SK-N-SH treated with all-trans-retinoic acid at 6 μM for 48 hours (cell line): ENCODE results near the gene SPRR1A.

Experiments
- ATAC-seq: fragments of 200-7000 bp; cut with Tn5 transposase; 3 replicates; pipeline ENCODE4 v1.9.1; 2020; ENCODE audit warnings: mild to moderate bottlenecking, moderate library complexity
- ARNTL ChIP-seq: fragments of 450-650 bp; formaldehyde crosslinking; IDR thresholded peaks from 2 replicates; pipeline ENCODE4 v1.5.0; 2020; ENCODE audit warnings: low read depth, mild to moderate bottlenecking, moderate library complexity, borderline replicate concordance
- CSDC2 ChIP-seq: fragments of 250-450 bp; sonication (Bioruptor Pico); IDR thresholded peaks from 2 replicates; pipeline ENCODE4 v1.5.0; 2020; ENCODE audit warnings: mild to moderate bottlenecking, moderate library complexity
- CSRNP3 ChIP-seq: fragments of 250-450 bp; sonication (Bioruptor Pico); IDR thresholded peaks from 2 replicates; pipeline ENCODE4 v1.5.1; 2021; ENCODE audit warnings: mild to moderate bottlenecking, moderate library complexity
- ESRRG ChIP-seq: fragments of 250-450 bp; sonication (Bioruptor Pico); IDR thresholded peaks from 2 replicates; pipeline ENCODE4 v1.6.1; 2021; ENCODE audit warnings: mild to moderate bottlenecking
- GLIS3 ChIP-seq: fragments of 250-450 bp; sonication (Bioruptor Pico); IDR thresholded peaks from 2 replicates; pipeline ENCODE4 v1.5.0; 2020; ENCODE audit warnings: mild to moderate bottlenecking, moderate library complexity
- ISL1 ChIP-seq: fragments of 250-450 bp; sonication (Bioruptor Pico); IDR thresholded peaks from 2 replicates; pipeline ENCODE4 v2.1.2; 2022; ENCODE audit warnings: mild to moderate bottlenecking, moderate library complexity
- OSR1 ChIP-seq: fragments of 250-450 bp; sonication (Bioruptor Pico); IDR thresholded peaks from 2 replicates; pipeline ENCODE4 v1.8.0; 2022; ENCODE audit warnings: moderate library complexity, mild to moderate bottlenecking, inconsistent platforms
- PPARA ChIP-seq: fragments of 250-450 bp; sonication (Bioruptor Pico); IDR thresholded peaks from 2 replicates; pipeline ENCODE4 v1.5.0; 2020; ENCODE audit warnings: mild to moderate bottlenecking, borderline replicate concordance
- RARB ChIP-seq: fragments of 250-450 bp; sonication (Bioruptor Pico); IDR thresholded peaks from 2 replicates; pipeline ENCODE4 v1.8.0; 2021; ENCODE audit warnings: mild to moderate bottlenecking, moderate library complexity
- SNAI2 ChIP-seq: fragments of 250-450 bp; sonication (Bioruptor Pico); IDR thresholded peaks from 2 replicates; pipeline ENCODE4 v1.5.0; 2020; ENCODE audit warnings: mild to moderate bottlenecking, moderate library complexity
- TCF4 ChIP-seq: fragments of 250-450 bp; sonication (Bioruptor Pico); IDR thresholded peaks from 2 replicates; pipeline ENCODE4 v1.8.0; 2021; ENCODE audit warnings: mild to moderate bottlenecking, moderate library complexity, borderline replicate concordance
- TOX ChIP-seq: fragments of 250-450 bp; sonication (Bioruptor Pico); IDR thresholded peaks from 2 replicates; pipeline ENCODE4 v1.8.0; 2021; ENCODE audit warnings: mild to moderate bottlenecking, moderate library complexity, borderline replicate concordance
- TSHZ2 ChIP-seq: fragments of 250-450 bp; sonication (Bioruptor Pico); IDR thresholded peaks from 2 replicates; pipeline ENCODE4 v1.5.0; 2020; ENCODE audit warnings: mild to moderate bottlenecking, moderate library complexity
- ZFP3 ChIP-seq: fragments of 250-450 bp; sonication (Bioruptor Pico); IDR thresholded peaks from 2 replicates; pipeline ENCODE4 v1.5.0; 2020; ENCODE audit warnings: mild to moderate bottlenecking, moderate library complexity
- ZFP30 ChIP-seq: fragments of 450-650 bp; formaldehyde crosslinking; IDR thresholded peaks from 2 replicates; pipeline ENCODE4 v1.5.0; 2022; ENCODE audit warnings: mild to moderate bottlenecking, moderate library complexity
- ZNF565 ChIP-seq: fragments of 450-650 bp; formaldehyde crosslinking; conservative IDR thresholded peaks from 2 replicates; pipeline ENCODE4 v1.5.0; 2020; ENCODE audit warnings: low read depth, mild to moderate bottlenecking, moderate library complexity
- ZNF70 ChIP-seq: fragments of 450-650 bp; formaldehyde crosslinking; IDR thresholded peaks from 2 replicates; pipeline ENCODE4 v1.5.0; 2020; ENCODE audit warnings: mild to moderate bottlenecking, moderate library complexity
- ZNF8 ChIP-seq: fragments of 450-650 bp; formaldehyde crosslinking; IDR thresholded peaks from 2 replicates; pipeline ENCODE4 v1.5.0; 2020; ENCODE audit warnings: mild to moderate bottlenecking, moderate library complexity
- TF ChIP-seq, protein P1 (sequence below): fragments of 250-450 bp; sonication (Bioruptor Pico); IDR thresholded peaks from 2 replicates; pipeline ENCODE4 v1.8.0; 2020; ENCODE audit warnings: mild to moderate bottlenecking, moderate library complexity, borderline replicate concordance
- TF ChIP-seq, protein P2 (sequence below): fragments of 250-450 bp; sonication (Bioruptor Pico); IDR thresholded peaks from 2 replicates; pipeline ENCODE4 v1.5.1; 2020; ENCODE audit warnings: low read depth, mild to moderate bottlenecking, moderate library complexity

Gene SPRR1A

DNA sequence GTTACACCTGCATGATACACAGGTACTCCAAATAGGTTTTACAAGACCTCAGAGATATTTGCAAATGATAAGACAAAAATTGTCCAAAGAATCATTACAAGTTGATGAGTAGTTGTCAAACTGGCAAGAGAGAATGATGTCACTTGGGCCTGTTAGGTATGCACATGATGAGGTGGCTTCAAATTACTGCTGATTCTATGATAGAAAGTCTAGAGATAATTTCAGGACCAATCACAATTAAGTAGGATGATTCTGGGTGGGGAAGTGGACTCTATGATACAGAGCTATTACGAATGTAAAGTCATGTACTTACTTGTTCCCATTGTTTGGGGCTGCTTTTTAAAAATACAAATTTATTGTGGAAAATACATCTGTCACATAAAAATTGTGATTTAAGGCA lies 41.9 kb downstream of the SPRR1A start:
- no peak for TF ChIP-seq ZNF70
- TF ChIP-seq ZNF8 (CRISPR knock-in tag), result no peak
- TF ChIP-seq OSR1 (CRISPR knock-in tag), result no peak
- ATAC-seq, result no peak

DNA sequence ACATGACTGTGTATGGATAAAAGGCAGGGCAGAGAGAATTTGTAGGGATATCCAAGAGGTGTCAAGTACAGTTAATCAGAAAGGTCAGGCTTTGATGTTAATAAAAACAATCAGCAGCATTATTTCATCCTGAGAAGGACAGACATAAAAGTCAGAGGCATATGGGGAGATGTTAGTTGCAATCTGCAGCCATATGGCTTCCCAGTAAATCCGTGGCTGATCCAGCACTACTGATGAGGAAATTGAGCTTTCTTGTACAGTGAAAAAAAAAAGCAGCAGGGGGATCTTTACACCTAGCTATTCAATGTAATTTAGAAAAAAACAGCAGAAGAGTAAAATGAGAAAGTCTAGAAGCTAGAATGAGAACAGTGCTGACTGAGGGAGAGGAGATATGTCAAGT lies 44.9 kb downstream of the SPRR1A start:
- no peak for ATAC-seq
- TF ChIP-seq, protein P1, sequence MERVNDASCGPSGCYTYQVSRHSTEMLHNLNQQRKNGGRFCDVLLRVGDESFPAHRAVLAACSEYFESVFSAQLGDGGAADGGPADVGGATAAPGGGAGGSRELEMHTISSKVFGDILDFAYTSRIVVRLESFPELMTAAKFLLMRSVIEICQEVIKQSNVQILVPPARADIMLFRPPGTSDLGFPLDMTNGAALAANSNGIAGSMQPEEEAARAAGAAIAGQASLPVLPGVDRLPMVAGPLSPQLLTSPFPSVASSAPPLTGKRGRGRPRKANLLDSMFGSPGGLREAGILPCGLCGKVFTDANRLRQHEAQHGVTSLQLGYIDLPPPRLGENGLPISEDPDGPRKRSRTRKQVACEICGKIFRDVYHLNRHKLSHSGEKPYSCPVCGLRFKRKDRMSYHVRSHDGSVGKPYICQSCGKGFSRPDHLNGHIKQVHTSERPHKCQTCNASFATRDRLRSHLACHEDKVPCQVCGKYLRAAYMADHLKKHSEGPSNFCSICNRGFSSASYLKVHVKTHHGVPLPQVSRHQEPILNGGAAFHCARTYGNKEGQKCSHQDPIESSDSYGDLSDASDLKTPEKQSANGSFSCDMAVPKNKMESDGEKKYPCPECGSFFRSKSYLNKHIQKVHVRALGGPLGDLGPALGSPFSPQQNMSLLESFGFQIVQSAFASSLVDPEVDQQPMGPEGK, result no peak
- TF ChIP-seq, protein P2, sequence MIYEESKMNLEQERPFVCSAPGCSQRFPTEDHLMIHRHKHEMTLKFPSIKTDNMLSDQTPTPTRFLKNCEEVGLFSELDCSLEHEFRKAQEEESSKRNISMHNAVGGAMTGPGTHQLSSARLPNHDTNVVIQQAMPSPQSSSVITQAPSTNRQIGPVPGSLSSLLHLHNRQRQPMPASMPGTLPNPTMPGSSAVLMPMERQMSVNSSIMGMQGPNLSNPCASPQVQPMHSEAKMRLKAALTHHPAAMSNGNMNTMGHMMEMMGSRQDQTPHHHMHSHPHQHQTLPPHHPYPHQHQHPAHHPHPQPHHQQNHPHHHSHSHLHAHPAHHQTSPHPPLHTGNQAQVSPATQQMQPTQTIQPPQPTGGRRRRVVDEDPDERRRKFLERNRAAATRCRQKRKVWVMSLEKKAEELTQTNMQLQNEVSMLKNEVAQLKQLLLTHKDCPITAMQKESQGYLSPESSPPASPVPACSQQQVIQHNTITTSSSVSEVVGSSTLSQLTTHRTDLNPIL, result no peak
- TF ChIP-seq TCF4 (CRISPR knock-in tag) (no peak), ARNTL (no peak), ZNF70 (no peak), ESRRG (no peak), ZNF565 (CRISPR knock-in tag) (no peak), TSHZ2 (CRISPR knock-in tag) (no peak), ZFP30 (CRISPR knock-in tag) (no peak), ZNF8 (CRISPR knock-in tag) (no peak), RARB (CRISPR knock-in tag) (no peak), PPARA (no peak), CSRNP3 (CRISPR knock-in tag) (no peak), ISL1 (no peak), SNAI2 (CRISPR knock-in tag) (no peak), GLIS3 (no peak), TOX (CRISPR knock-in tag) (no peak), CSDC2 (CRISPR knock-in tag) (no peak)

- TF ChIP-seq ZNF8 (CRISPR knock-in tag) (no peak), OSR1 (CRISPR knock-in tag) (no peak), ZNF565 (CRISPR knock-in tag) (no peak), ZFP30 (CRISPR knock-in tag) (no peak), ZNF70 (no peak)
- no peak for ATAC-seq
These were observed 47.0 kb downstream of the SPRR1A start, which contains the start of gene SPRR1B for GRCh38 chr1:153030895-153031294. Gene SPRR1B, plus strand, starts transcription at chr1:153031203. Its CDS starts 1,143 bp downstream, at chr1:153032346.

DNA sequence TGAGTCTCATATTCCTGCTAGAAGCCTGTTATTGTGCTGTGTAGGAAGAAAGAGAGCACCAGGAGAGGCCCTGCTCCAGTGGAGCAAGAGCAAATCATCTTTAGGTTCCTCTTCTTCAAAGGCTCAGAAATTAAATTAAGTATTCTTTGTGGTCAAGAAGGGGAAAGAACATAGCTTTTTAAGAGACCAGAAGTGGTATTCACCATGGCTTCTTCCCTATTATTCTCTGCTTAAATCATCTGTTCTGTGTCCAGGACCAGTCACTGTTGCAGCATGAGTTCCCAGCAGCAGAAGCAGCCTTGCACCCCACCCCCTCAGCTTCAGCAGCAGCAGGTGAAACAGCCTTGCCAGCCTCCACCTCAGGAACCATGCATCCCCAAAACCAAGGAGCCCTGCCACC lies 48.2 kb downstream of the SPRR1A start:
- no peak for ATAC-seq
- no peak for TF ChIP-seq ZNF8 (CRISPR knock-in tag)
- TF ChIP-seq TOX (CRISPR knock-in tag), result no peak

DNA sequence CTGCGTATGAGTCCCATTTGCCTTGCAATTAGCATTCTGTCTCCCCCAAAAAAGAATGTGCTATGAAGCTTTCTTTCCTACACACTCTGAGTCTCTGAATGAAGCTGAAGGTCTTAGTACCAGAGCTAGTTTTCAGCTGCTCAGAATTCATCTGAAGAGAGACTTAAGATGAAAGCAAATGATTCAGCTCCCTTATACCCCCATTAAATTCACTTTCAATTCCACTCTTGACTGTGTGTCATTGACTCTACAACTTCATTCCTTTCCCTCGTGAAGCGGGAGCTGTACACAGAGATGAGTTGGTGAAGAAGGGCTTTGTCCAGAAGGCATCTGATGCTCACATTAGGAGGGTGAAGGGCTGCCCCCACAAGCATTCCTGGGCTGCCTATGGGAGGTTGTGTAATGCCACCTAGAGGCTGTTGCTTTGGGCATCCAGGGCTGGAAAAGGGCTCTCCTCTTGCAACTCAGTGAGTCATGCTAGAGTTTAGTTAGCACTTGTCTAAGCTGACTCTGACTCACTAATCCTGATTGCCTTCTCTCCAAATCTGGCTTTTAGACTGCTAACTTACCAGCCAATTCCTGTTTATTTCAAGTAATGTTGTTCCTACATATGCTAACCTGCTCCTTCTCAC lies 48.9 kb downstream of the SPRR1A start:
- peak; percentile 98 for ATAC-seq
- TF ChIP-seq SNAI2 (CRISPR knock-in tag) (no peak), ZFP30 (CRISPR knock-in tag) (no peak), ZFP3 (CRISPR knock-in tag) (no peak), ZNF565 (CRISPR knock-in tag) (no peak), OSR1 (CRISPR knock-in tag) (no peak), RARB (CRISPR knock-in tag) (no peak), GLIS3 (no peak), ESRRG (no peak), TCF4 (CRISPR knock-in tag) (no peak), CSRNP3 (CRISPR knock-in tag) (no peak), CSDC2 (CRISPR knock-in tag) (no peak), TOX (CRISPR knock-in tag) (no peak), PPARA (no peak)
- TF ChIP-seq, protein P2, result no peak
- TF ChIP-seq, protein P1, result no peak
